NT2/D1 (cell line): ENCODE measurements around the gene TRIML2.

Experiments
- SUZ12 ChIP-seq: IDR thresholded peaks from 2 replicates; pipeline ENCODE4 v1.6.1; 2011; ENCODE audit not compliant: insufficient read length, insufficient read depth; ENCODE audit errors: extremely low read depth
- YY1 ChIP-seq: IDR thresholded peaks from 2 replicates; pipeline ENCODE4 v1.6.1; 2011; ENCODE audit not compliant: insufficient read length, insufficient read depth
- ZNF274 ChIP-seq: IDR thresholded peaks from 2 replicates; pipeline ENCODE4 v1.6.1; 2011; ENCODE audit warnings: mild to moderate bottlenecking, low read depth, low read length

DNA sequence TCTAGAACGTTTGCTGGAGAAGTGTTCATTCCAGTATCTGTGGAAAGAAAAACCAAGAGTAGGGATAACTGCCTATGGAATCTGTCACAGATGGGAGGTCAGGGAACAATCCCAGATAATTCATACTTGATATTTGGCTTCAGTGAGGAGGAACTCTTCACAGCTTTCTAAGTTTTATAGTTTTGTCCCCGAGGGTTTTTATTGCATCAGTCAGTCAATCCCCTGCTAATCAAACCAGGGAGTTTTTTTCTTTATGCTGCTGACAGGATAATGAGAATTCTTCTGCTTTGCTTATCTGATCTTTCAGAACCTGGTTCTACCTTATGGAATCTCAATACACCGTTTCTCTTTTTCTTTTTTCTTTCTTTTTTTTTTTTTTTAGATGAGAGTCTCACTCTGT is 633 bp upstream of the TRIML2 start:
- TF ChIP-seq YY1, result no peak
- no peak for TF ChIP-seq ZNF274
- no peak for TF ChIP-seq SUZ12
